ENCODE results near the gene SUGT1. TPM values are rescaled to one million over a fixed set of nuclear protein-coding genes. Genes with fewer than 3 reads are reported as not detected.
A peak's percentile ranks its signal among the peaks of the same experiment; 100 is the strongest.

Gene SUGT1
- polyA plus RNA-seq, 5 donors, result 46.7 to 62.2 (median 55.6) TPM

GRCh38 chr13:52734075-52734623 is 81.5 kb downstream of the SUGT1 start:
- DNase-seq, result no peak

GRCh38 chr13:52736891-52737290 is 84.3 kb downstream of the SUGT1 start:
- no peak for DNase-seq

GRCh38 chr13:52737451-52737850 is 84.8 kb downstream of the SUGT1 start:
- no peak for DNase-seq

- no peak for DNase-seq
Observed at GRCh38 chr13:52737965-52738364, 85.3 kb downstream of the SUGT1 start.

GRCh38 chr13:52738719-52739467 is 86.3 kb downstream of the SUGT1 start:
- peak in 1 of 2 donors; percentile 38 for DNase-seq

GRCh38 chr13:52739468-52740071 is 86.9 kb downstream of the SUGT1 start, which contains the start of gene CNMD:
Gene CNMD, minus strand, starts transcription at chr13:52739820. Its CDS starts 119 bp downstream, at chr13:52739701.
- DNase-seq, result no peak

GRCh38 chr13:52743569-52743968 is 90.9 kb downstream of the SUGT1 start:
- DNase-seq, result no peak

- DNase-seq, result no peak
Observed at GRCh38 chr13:52743988-52744387, 91.4 kb downstream of the SUGT1 start.

- peak; percentile 22 to 24 for DNase-seq
Observed at GRCh38 chr13:52744842-52745375, 92.3 kb downstream of the SUGT1 start.

GRCh38 chr13:52746141-52746540 is 93.5 kb downstream of the SUGT1 start:
- no peak for DNase-seq

- DNase-seq, result no peak
Observed at GRCh38 chr13:52749419-52749818, 96.8 kb downstream of the SUGT1 start.

Other genes with a start within 250 kb of the SUGT1 start
- 10 to 100 TPM; 40.4 to 52.0 (median 47.2) TPM for gene THSD1, start 246.7 kb upstream of the SUGT1 start, polyA plus RNA-seq (ENCODE audit: insufficient read depth in 1 of 5, insufficient read length in 5 of 5, low replicate concordance in 1 of 5)
- 10 to 100 TPM; 48.2 to 81.0 (median 70.9) TPM for gene VPS36, start 202.2 kb upstream of the SUGT1 start, polyA plus RNA-seq (ENCODE audit: insufficient read depth in 1 of 5, insufficient read length in 5 of 5, low replicate concordance in 1 of 5)
- gene CKAP2, start 197.4 kb upstream of the SUGT1 start, polyA plus RNA-seq (ENCODE audit: insufficient read depth in 1 of 5, insufficient read length in 5 of 5, low replicate concordance in 1 of 5), result 100 to 1,000 TPM in 1 of 5 donors, 10 to 100 TPM in 4; 44.4 to 133 (median 57.5) TPM
- gene HNRNPA1L2, start 10.4 kb upstream of the SUGT1 start, polyA plus RNA-seq (ENCODE audit: insufficient read depth in 1 of 5, insufficient read length in 5 of 5, low replicate concordance in 1 of 5), result 10 to 100 TPM; 23.0 to 32.6 (median 26.3) TPM
- gene CNMD, start 87.0 kb downstream of the SUGT1 start, polyA plus RNA-seq (ENCODE audit: insufficient read depth in 1 of 5, insufficient read length in 5 of 5, low replicate concordance in 1 of 5), result 1 to 10 TPM; 4.3 to 9.8 (median 9.1) TPM
- gene PCDH8, start 195.8 kb downstream of the SUGT1 start, polyA plus RNA-seq (ENCODE audit: insufficient read depth in 1 of 5, insufficient read length in 5 of 5, low replicate concordance in 1 of 5), result under 1 TPM in 2 of 5 donors, not detected in 3; 0.04 to 0.10 TPM